Measurements from ENCODE around the gene GNAI3.

- no peak for TF ChIP-seq CTBP1 (IDR thresholded peaks at IDR 0.05; ENCODE audit: borderline replicate concordance)
- TF ChIP-seq SUZ12 (IDR thresholded peaks at IDR 0.05) = no peak
- no peak for TF ChIP-seq NFRKB (IDR thresholded peaks at IDR 0.05)
- no peak for TF ChIP-seq FOXM1 (IDR thresholded peaks at IDR 0.05; ENCODE audit: borderline replicate concordance)
- no peak for TF ChIP-seq HDGF (IDR thresholded peaks at IDR 0.05; ENCODE audit: borderline replicate concordance)
- no peak for TF ChIP-seq L3MBTL2 (conservative IDR thresholded peaks at IDR 0.05)
- TF ChIP-seq SP1 (IDR thresholded peaks at IDR 0.05) = no peak
Measured at GRCh38 chr1:109664671-109665070, 116.3 kb downstream of the GNAI3 start.
